H9 (cell line): ENCODE results near the gene ARID2. TPM values are rescaled to one million over a fixed set of nuclear protein-coding genes. Genes with fewer than 3 reads are reported as not detected.

Source experiments
- DNase-seq: peaks from one replicate; pipeline ENCODE4 v3.0.0-alpha.2; 2017
- H2AFZ ChIP-seq: one replicate; pipeline ENCODE4 v1.6.1; 2013; ENCODE audit warnings: mild to moderate bottlenecking, low read length, control low read depth, moderate library complexity
- H2AK5ac ChIP-seq: 2 replicates; pipeline ENCODE4 v1.6.1; 2013; ENCODE audit warnings: low read length, control low read depth, mixed read lengths; ENCODE audit not compliant: insufficient read length
- H2BK120ac ChIP-seq: one replicate; pipeline ENCODE4 v1.6.1; 2013; ENCODE audit warnings: low read depth, mild to moderate bottlenecking, low read length, control low read depth, inconsistent platforms; ENCODE audit not compliant: poor library complexity, severe bottlenecking
- H2BK12ac ChIP-seq: 2 replicates; pipeline ENCODE4 v1.6.1; 2013; ENCODE audit warnings: low read length, control low read depth, mixed read lengths, low read depth; ENCODE audit not compliant: insufficient read length
- H2BK15ac ChIP-seq: 2 replicates; pipeline ENCODE4 v1.6.1; 2013; ENCODE audit warnings: low read depth, low read length, control low read depth
- H2BK20ac ChIP-seq: one replicate; pipeline ENCODE4 v1.6.1; 2013; ENCODE audit warnings: low read depth, mild to moderate bottlenecking, low read length, control low read depth, inconsistent platforms; ENCODE audit not compliant: poor library complexity, severe bottlenecking
- H2BK5ac ChIP-seq: 2 replicates; pipeline ENCODE4 v1.6.1; 2013; ENCODE audit warnings: low read length, control low read depth, mixed read lengths; ENCODE audit not compliant: insufficient read length
- H3K14ac ChIP-seq: 2 replicates; pipeline ENCODE4 v1.6.1; 2013; ENCODE audit warnings: low read length, control low read depth; ENCODE audit not compliant: insufficient read depth
- H3K18ac ChIP-seq: 2 replicates; pipeline ENCODE4 v1.6.1; 2013; ENCODE audit warnings: low read depth, mild to moderate bottlenecking, mixed read lengths, low read length, control low read depth; ENCODE audit not compliant: insufficient read length
- H3K23ac ChIP-seq: 2 replicates; pipeline ENCODE4 v1.6.1; 2013; ENCODE audit warnings: low read length, control low read depth, mixed read lengths, low read depth; ENCODE audit not compliant: insufficient read length
- H3K23me2 ChIP-seq: 2 replicates; pipeline ENCODE4 v1.6.1; 2013; ENCODE audit warnings: low read depth, mild to moderate bottlenecking, mixed read lengths, low read length, control low read depth; ENCODE audit not compliant: insufficient read length, poor library complexity, severe bottlenecking
- H3K27ac ChIP-seq: 2 replicates; pipeline ENCODE4 v1.5.1; 2013; ENCODE audit warnings: low read length, control low read depth, mixed read lengths, low read depth; ENCODE audit not compliant: insufficient read length
- H3K27me3 ChIP-seq: 2 replicates; pipeline ENCODE4 v1.6.1; 2013; ENCODE audit warnings: low read length, control low read depth, inconsistent platforms; ENCODE audit not compliant: insufficient read depth
- H3K4ac ChIP-seq: 2 replicates; pipeline ENCODE4 v1.6.1; 2013; ENCODE audit warnings: low read depth, mild to moderate bottlenecking, control low read depth, inconsistent platforms, low read length, moderate library complexity
- H3K4me1 ChIP-seq: 2 replicates; pipeline ENCODE4 v1.6.1; 2013; ENCODE audit warnings: low read length, control low read depth, inconsistent platforms; ENCODE audit not compliant: insufficient read depth
- H3K4me2 ChIP-seq: 2 replicates; pipeline ENCODE4 v1.6.1; 2013; ENCODE audit warnings: low read length, control low read depth, mixed read lengths; ENCODE audit not compliant: insufficient read length, insufficient read depth
- H3K56ac ChIP-seq: 2 replicates; pipeline ENCODE4 v1.6.1; 2013; ENCODE audit warnings: low read depth, mild to moderate bottlenecking, mixed read lengths, low read length, control low read depth; ENCODE audit not compliant: insufficient read length
- H3K79me1 ChIP-seq: 2 replicates; pipeline ENCODE4 v1.6.1; 2013; ENCODE audit warnings: low read depth, mild to moderate bottlenecking, moderate library complexity, low read length, control low read depth, inconsistent platforms; ENCODE audit not compliant: insufficient read depth, poor library complexity, severe bottlenecking
- H3K79me2 ChIP-seq: 2 replicates; pipeline ENCODE4 v1.6.1; 2013; ENCODE audit warnings: low read length, control low read depth, inconsistent platforms; ENCODE audit not compliant: insufficient read depth
- H3K9ac ChIP-seq: 2 replicates; pipeline ENCODE4 v1.6.1; 2013; ENCODE audit warnings: low read length, control low read depth, mixed read lengths; ENCODE audit not compliant: insufficient read length; ENCODE audit errors: extremely low read depth
- H3K9me3 ChIP-seq: one replicate; pipeline ENCODE4 v1.6.1; 2013; ENCODE audit warnings: low read depth, low read length, inconsistent platforms; ENCODE audit not compliant: control insufficient read depth
- H3T11ph ChIP-seq: one replicate; pipeline ENCODE4 v1.6.1; 2013; ENCODE audit warnings: mild to moderate bottlenecking, low read length, control low read depth, inconsistent platforms
- H4K20me1 ChIP-seq: one replicate; pipeline ENCODE4 v1.6.1; 2013; ENCODE audit not compliant: control insufficient read depth, insufficient read length, insufficient read depth
- H4K5ac ChIP-seq: 2 replicates; pipeline ENCODE4 v1.6.1; 2013; ENCODE audit warnings: low read depth, mild to moderate bottlenecking, mixed read lengths, low read length, control low read depth; ENCODE audit not compliant: insufficient read length
- H4K8ac ChIP-seq: replicated peaks from 2 replicates; pipeline ENCODE4 v1.6.1; 2013; ENCODE audit warnings: low read length, control low read depth, mixed read lengths, low read depth; ENCODE audit not compliant: insufficient read length
- H4K91ac ChIP-seq: 2 replicates; pipeline ENCODE4 v1.6.1; 2013; ENCODE audit warnings: low read depth, mild to moderate bottlenecking, moderate library complexity, mixed read lengths, low read length, control low read depth; ENCODE audit not compliant: insufficient read length
- H3K27ac Mint-ChIP-seq, 3 experiments: 2 replicates in 2 of 3; 3 replicates in 1 of 3; pipeline ENCODE4 v1.8.0; 2020 to 2021; ENCODE audit warnings: mixed read lengths in 3 of 3, mild to moderate bottlenecking in 1 of 3, moderate library complexity in 1 of 3
- H3K27me3 Mint-ChIP-seq: 2 replicates; pipeline ENCODE4 v1.8.0; 2021; ENCODE audit warnings: low read depth, mild to moderate bottlenecking, moderate library complexity, mixed read lengths
- H3K36me3 Mint-ChIP-seq, 3 experiments: 2 replicates in 2 of 3; 3 replicates in 1 of 3; pipeline ENCODE4 v1.8.0; 2020 to 2021; ENCODE audit warnings: low read depth in 3 of 3, mixed read lengths in 3 of 3; ENCODE audit not compliant: insufficient read depth in 1 of 3
- H3K4me1 Mint-ChIP-seq, 2 experiments: 2 replicates each; pipeline ENCODE4 v1.8.0; 2020; ENCODE audit warnings: mixed read lengths in 2 of 2
- H3K4me3 Mint-ChIP-seq, 2 experiments: 2 replicates in 1 of 2; 3 replicates in 1 of 2; pipeline ENCODE4 v1.8.0; 2020 to 2021; ENCODE audit warnings: mild to moderate bottlenecking in 2 of 2, mixed read lengths in 2 of 2, moderate library complexity in 1 of 2
- H3K9me3 Mint-ChIP-seq, 2 experiments: 2 replicates in 1 of 2; 3 replicates in 1 of 2; pipeline ENCODE4 v1.8.0; 2020; ENCODE audit warnings: mild to moderate bottlenecking in 2 of 2, mixed read lengths in 2 of 2, moderate library complexity in 1 of 2
- CTCF ChIP-seq: fragments of 200-600 bp; sonication (generic); conservative IDR thresholded peaks from 3 replicates; pipeline ENCODE4 v1.8.0; 2021; ENCODE audit warnings: antibody characterized with exemption, mild to moderate bottlenecking
- WGBS: extraction: QIAGEN DNeasy Blood & Tissue Kit; methylation state at CpG from one replicate; pipeline ENCODE4 v1.1.7; 2013; ENCODE audit warnings: missing lambda C conversion rate, low lambda C conversion rate, mixed read lengths; ENCODE audit not compliant: insufficient read length; ENCODE audit errors: extremely low coverage; 5-methylcytosine and 5-hydroxymethylcytosine counted together
- total RNA-seq: library from RNA; stranded (reverse); gene quantifications from 2 replicates; pipeline ENCODE4 v1.2.1, GENCODE V29; 2021

The ARID2 gene
- total RNA-seq, 1 experiment from 2014 or later: 63.8 TPM

GRCh38 chr12:45775465-45775864 lies 46.0 kb downstream of the ARID2 start:
- Histone ChIP-seq H3K4ac (no peak overlapping the region), H2AFZ (no peak overlapping the region), H2BK5ac (no peak overlapping the region), H3K27me3 (no peaks in the 10 kb centered on the region), H2BK12ac (no peak overlapping the region), H3K4me1 (no peaks in the 10 kb centered on the region), H3K9me3 (no peaks in the 10 kb centered on the region), H3K14ac (no peak overlapping the region), H3K18ac (no peak overlapping the region), H3K9ac (no peak overlapping the region), H2AK5ac (no peak overlapping the region), H3K27ac (no peak overlapping the region), H2BK15ac (no peak overlapping the region), H4K91ac (no peak overlapping the region), H3K4me2 (no peak overlapping the region), H2BK120ac (no peak overlapping the region), H3K79me1 (no peaks in the 10 kb centered on the region), H3K23ac (no peak overlapping the region), H3K79me2 (no peaks in the 10 kb centered on the region; the same call in 1 of the 2 replicates), H3K56ac (no peak overlapping the region), H3K23me2 (no peaks in the 10 kb centered on the region), H4K8ac (no peak overlapping the region), H4K20me1 (no peaks in the 10 kb centered on the region), H2BK20ac (no peak overlapping the region), H4K5ac (no peak overlapping the region), H3T11ph (no peak overlapping the region)
- Mint-ChIP-seq H3K27ac (peak overlapping the region in 1 of 3 experiments; percentile 72; a peak in 1 of 7 replicates), H3K9me3 (no peaks in the 10 kb centered on the region), H3K4me3 (no peak overlapping the region), H3K4me1 (peaks cover 28 to 30% of the 10 kb centered on the region in 2 experiments), H3K36me3 (no peaks in the 10 kb centered on the region), H3K27me3 (no peaks in the 10 kb centered on the region)
- no peak for DNase-seq
- TF ChIP-seq CTCF: no peak
- WGBS: no CpG with 5 or more reads among the region's 1 CpG
